Bladder microvascular endothelial cell (primary cell): ENCODE measurements around the gene CDK9. TPM values are rescaled to one million over a fixed set of nuclear protein-coding genes. Genes with fewer than 3 reads are reported as not detected.

Experiments
- total RNA-seq: library from RNA; depleted of rRNA; stranded (reverse); fragments of >200 nt; gene quantifications from 2 replicates; pipeline ENCODE4 v1.2.3, GENCODE V29; 2014

Gene CDK9
- total RNA-seq, result 80.5 and 104 TPM in 2 replicates

GRCh38 chr9:127785933-127786772, at the start of gene CDK9:
CDK9 (plus strand) TSS chr9:127786034; CDS start chr9:127786149, 115 bp downstream.

GRCh38 chr9:127778280-127779135, 7.3 kb upstream of the CDK9 start, which contains the start of gene SH2D3C:
SH2D3C (minus strand) TSS chr9:127778666; CDS start chr9:127778627, 39 bp downstream.

GRCh38 chr9:127802576-127803443, 17.0 kb downstream of the CDK9 start, which contains the start of gene FPGS:
FPGS (plus strand) TSS chr9:127802882; CDS start chr9:127802925, 43 bp downstream.

Other genes starting within 250 kb of the CDK9 start
- 11.0 and 19.3 TPM in 2 replicates for gene STXBP1, start 173.8 kb upstream of the CDK9 start, total RNA-seq
- gene CFAP157, start 79.0 kb upstream of the CDK9 start, total RNA-seq, result not detected in 2 replicates
- 36.3 and 39.8 TPM in 2 replicates for gene PTRH1, start 70.4 kb upstream of the CDK9 start, total RNA-seq
- gene TTC16, start 70.0 kb upstream of the CDK9 start, total RNA-seq, result not detected in 2 replicates
- 8.1 and 8.6 TPM in 2 replicates for gene TOR2A, start 50.7 kb upstream of the CDK9 start, total RNA-seq
- 43.5 and 83.7 TPM in 2 replicates for gene SH2D3C, start 7.4 kb upstream of the CDK9 start, total RNA-seq
- 66.7 and 94.3 TPM in 2 replicates for gene FPGS, start 16.8 kb downstream of the CDK9 start, total RNA-seq
- gene ENG, start 68.6 kb downstream of the CDK9 start, total RNA-seq, result 76.9 and 295 TPM in 2 replicates
- 30.6 and 54.9 TPM in 2 replicates for gene AK1, start 91.6 kb downstream of the CDK9 start, total RNA-seq
- gene ST6GALNAC6, start 113.6 kb downstream of the CDK9 start, total RNA-seq, result 29.6 and 29.8 TPM in 2 replicates
- gene ST6GALNAC4, start 131.0 kb downstream of the CDK9 start, total RNA-seq, result 28.8 and 32.0 TPM in 2 replicates
- 0.44 and 0.97 TPM in 2 replicates for gene PIP5KL1, start 144.7 kb downstream of the CDK9 start, total RNA-seq
- gene DPM2, start 151.8 kb downstream of the CDK9 start, total RNA-seq, result 6.2 and 14.2 TPM in 2 replicates
- gene EEIG1, start 195.0 kb downstream of the CDK9 start, total RNA-seq, result 1.1 and 20.5 TPM in 2 replicates